ENCODE results near the gene IFTAP.

DNA sequence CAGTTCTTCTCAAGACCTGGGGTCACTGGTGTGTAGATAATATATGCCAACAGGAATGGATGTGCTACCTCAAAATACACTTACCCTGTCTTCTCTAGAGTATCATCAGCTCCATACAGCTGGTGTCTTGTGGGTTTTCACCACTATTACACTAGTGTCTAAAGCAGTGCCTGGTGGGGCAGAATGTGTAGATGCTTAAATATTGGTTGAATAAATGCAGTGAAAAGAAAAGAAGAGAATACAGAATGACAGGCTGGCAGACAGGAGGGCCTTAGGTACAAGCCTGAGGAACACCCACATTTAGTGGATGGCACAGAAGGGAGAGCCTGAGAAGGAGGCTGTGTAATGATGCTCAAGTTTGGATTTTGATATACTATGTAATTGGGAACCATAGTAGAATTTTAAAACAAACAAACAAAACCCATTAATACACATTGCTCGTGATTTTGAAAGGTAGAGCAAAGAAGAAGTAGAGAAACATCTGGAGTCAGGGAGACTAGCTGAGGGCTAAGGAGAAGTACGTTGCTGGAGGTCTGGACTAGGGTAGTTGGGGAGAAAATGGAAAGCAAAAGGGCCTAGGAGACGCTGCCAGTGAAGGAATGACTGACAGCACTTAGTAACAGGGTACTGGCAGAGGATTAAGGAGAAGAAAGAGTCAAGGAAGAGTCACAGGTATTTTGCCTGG is 24.2 kb downstream of the IFTAP start:
- TF ChIP-seq POLR2A (IDR thresholded peaks at IDR 0.05; ENCODE audit: low read length) (no peak), GATA1 (IDR thresholded peaks at IDR 0.05; ENCODE audit: low read depth, low read length) (no peak)

Data from erythroblast (primary cell).